Mesenteric fat pad (tissue), 1 donor: ENCODE results near the gene FAM151B. TPM values are rescaled to one million over a fixed set of nuclear protein-coding genes. Genes with fewer than 3 reads are reported as not detected.
"Not testable (repeated sequence)": the region's sequence is repeated elsewhere in the genome, so short reads cannot be mapped to it uniquely, and the experiment has no call there.

Experiments used
- DNase-seq: peaks from one replicate; pipeline ENCODE4 v3.0.0-alpha.2; 2020; ENCODE audit warnings: low spot score
- total RNA-seq: library from RNA; stranded (reverse); fragmentation: NEBNext Ultra II Directional; extraction: Animal tissue kit (Norgen Biotek cat#: 25700); gene quantifications from one replicate; pipeline ENCODE4 v1.2.1, GENCODE V29; 2021
- donor health status: DM: yes; HTN: yes; CAD: no.

The FAM151B gene
- total RNA-seq, 1 donor from 2014 or later, result 4.0 TPM

- no peak for DNase-seq
Observed at GRCh38 chr5:80502800-80503199, 14.9 kb downstream of the FAM151B start.

GRCh38 chr5:80503641-80504040 lies 15.7 kb downstream of the FAM151B start:
- no peak for DNase-seq

DNA sequence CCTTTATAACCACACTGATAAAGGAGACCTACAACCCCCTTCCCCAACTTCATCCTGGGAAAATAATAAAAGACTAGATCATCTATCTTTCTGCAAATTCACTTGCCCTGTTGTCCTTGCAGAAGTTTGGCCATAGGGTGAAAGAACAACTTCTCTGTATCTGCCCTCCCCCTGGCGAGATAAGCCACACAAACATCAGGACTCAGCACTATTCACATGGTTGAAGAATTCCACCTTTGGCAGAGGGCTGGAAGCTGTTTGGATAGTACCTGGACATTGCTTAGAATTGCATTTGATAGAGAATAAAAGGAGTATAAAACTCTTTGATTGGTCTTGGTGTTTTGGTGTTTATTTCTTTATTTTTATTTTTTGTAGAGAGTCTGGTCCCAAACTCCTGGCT lies 16.9 kb downstream of the FAM151B start:
- DNase-seq, result no peak

DNA sequence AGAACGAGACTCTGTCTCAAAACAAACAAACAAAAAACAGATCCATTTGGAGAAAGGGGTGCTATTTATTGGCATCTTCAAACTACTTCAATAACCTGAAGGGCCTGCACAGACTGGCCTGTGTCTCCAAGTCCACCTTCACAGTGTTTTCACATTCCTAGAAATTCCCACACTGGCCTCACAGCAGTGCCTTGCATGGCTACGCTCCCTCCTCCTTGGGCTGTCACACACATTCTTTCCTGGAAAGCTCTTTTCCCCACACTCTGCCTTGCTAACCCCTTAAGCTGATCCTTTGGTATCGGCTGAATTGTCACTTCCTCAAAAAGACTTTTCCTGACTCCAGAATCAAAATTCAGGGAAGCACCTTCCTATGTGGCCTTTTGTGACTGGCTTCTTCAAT lies 19.8 kb downstream of the FAM151B start:
- DNase-seq, result no peak

DNA sequence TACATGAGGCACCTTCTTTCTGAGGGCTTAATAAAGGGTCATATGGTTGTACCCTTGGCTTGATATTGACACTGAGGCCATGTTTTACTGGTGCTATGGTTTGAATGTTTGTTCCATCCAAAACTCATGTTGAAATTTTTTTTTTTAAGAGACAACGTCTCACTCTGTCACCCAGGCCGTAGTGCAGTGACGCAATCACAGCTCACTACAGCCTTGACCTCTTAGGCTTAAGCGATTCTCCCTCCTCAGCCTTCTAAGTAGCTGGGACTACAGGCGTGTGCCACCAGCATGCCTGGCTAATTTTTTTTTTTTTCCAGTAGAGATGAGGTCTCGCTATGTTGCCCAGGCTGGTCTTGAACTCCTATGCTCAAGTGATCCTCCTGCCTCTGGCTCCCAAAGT lies 20.9 kb downstream of the FAM151B start:
- DNase-seq, result no peak

DNA sequence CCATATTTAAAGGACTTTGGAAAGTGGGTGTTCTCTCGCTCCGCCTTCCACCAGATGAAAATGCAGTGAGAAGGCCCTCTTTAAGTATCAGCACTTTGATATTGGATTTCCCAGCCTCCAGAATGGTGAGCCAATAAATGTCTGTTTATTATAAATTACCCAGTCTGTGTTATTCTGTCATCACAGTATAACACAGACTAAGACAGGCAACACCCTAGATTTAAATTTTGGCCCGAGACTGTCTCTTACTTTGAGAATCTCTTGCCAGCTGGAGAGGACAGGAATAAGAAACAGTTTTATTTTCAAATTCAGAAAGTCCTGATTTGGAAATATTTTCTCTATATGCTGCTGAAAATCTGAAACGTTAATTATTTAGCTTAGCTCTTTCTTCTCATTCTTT lies 21.5 kb downstream of the FAM151B start:
- no peak for DNase-seq

DNA sequence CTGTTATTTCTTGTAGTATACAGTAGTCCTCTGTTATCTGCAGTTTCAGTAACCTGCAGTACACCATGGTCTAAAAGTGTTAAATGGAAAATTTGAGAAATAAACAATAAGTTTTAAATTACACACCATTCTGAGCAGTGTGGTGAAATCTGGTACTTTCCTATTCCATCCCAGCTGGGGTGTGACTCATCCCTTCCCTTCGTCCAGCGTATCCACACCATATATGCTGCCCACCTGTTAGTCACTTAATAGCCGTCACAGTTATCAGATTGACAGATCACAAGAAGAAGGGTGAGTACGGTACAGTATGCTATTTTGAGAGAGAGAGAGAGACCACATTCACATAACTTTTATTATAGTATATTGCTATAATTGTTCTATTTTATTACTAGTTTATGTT lies 28.9 kb downstream of the FAM151B start:
- DNase-seq, result no peak

DNA sequence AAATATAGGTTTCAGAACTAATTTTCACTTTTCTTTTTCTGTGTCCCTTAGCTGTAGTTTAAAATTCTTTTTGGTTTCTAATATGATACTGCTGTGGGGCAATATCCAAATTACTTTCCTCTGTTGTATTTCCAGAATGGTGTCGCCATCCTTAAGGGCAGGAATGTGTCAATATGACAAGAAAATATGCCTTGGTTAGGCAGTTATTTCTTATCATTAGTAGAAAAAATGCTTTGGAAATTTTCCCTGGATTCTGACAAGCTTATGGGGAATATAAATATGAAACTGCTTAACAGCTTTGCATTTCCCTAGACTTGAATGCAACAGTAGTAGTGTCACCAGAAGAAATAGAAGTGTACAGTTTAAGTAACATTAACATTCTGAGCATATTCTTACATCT lies 52.8 kb downstream of the FAM151B start:
- no peak for DNase-seq

- DNase-seq, result no peak
Observed at GRCh38 chr5:80541392-80541791, 53.5 kb downstream of the FAM151B start.

- no peak for DNase-seq
Observed at GRCh38 chr5:80554646-80555045, 66.7 kb downstream of the FAM151B start.

GRCh38 chr5:80555099-80555498 lies 67.2 kb downstream of the FAM151B start:
- DNase-seq, result no peak

- no peak for DNase-seq
Observed at GRCh38 chr5:80559244-80559643, 71.3 kb downstream of the FAM151B start.

DNA sequence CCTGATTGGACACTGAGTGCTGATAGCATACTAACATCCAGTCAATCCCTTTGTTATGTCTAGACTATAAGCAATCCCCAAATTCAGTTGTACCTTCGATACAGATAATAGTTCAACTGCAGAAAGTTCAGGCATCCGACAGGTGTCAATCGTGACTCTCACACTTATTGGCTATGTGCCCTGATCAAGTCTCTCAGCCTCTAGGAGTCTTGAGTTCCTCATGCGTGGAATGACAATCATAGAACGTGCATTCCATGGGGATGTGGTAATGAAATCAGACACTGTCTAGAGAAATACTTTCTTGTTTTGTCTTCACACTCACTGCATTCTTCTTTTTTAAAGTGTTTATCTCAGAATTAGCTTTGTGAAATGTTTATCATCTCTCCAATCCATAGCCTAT lies 77.4 kb downstream of the FAM151B start:
- no peak for DNase-seq

- no peak for DNase-seq
Observed at GRCh38 chr5:80566711-80567259, 78.9 kb downstream of the FAM151B start.

DNA sequence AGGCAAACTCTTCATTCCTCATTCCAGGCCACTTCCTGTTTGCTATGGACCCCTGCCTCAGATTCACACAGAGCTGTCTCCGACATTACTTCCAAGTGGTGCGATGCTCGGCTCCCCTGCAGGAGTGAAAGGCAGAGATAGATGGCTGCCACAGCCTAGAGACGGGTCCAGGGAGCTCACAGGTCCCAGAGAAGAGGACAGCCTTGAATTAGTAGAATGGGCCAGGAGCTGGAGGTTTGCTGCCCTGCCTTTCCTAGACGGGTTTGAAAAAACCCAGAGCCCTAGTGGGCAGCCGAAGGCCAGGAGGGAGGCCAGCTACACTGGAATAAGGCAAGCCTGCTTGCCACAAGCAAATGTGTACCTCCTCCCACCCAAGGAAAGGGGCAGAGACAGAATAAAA lies 80.4 kb downstream of the FAM151B start:
- no peak for DNase-seq

DNA sequence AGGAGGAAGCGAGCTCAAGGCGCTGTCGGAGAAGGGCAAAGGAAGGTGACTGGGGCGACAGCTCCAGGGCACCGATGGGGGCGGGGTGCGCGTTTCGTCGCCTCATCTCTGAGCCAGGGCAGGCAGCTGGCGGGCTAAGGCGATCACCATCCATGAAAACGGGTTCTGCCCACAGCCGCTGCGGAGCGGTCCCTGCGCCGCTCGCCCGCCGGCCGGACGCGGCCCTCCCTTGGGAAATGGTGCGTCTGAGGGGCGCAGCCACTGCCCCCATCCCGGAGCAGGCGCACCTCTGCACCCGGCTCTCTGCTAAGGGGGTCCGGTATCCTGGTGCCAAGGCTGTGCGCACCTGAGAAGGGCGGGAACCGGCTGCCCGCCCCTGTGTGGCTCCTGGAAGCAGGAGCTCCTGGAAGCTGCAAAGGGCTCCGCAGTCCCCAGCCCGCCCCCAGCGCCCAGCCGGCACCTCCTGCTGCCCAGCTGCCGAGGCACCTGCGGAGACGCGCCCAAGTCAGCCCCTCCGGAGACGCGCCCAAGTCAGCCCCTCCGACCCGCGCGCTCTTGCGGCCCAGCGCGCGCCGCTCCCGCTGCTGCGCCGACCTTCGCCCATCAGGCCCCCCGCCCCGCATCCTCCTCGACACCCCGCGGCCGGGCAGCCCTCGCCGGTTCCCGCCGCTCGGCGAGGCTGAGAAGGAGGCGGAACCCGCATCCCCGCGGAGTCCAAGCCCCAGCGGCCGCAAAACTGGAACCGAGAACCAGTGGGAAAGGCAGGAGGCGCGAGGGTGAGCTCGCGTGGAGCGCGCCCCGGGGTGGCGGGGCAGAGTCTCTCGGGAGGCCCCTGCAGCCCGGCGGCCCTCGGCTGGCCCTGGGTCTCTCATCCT lies 81.4 kb downstream of the FAM151B start:
- no peak for DNase-seq

DNA sequence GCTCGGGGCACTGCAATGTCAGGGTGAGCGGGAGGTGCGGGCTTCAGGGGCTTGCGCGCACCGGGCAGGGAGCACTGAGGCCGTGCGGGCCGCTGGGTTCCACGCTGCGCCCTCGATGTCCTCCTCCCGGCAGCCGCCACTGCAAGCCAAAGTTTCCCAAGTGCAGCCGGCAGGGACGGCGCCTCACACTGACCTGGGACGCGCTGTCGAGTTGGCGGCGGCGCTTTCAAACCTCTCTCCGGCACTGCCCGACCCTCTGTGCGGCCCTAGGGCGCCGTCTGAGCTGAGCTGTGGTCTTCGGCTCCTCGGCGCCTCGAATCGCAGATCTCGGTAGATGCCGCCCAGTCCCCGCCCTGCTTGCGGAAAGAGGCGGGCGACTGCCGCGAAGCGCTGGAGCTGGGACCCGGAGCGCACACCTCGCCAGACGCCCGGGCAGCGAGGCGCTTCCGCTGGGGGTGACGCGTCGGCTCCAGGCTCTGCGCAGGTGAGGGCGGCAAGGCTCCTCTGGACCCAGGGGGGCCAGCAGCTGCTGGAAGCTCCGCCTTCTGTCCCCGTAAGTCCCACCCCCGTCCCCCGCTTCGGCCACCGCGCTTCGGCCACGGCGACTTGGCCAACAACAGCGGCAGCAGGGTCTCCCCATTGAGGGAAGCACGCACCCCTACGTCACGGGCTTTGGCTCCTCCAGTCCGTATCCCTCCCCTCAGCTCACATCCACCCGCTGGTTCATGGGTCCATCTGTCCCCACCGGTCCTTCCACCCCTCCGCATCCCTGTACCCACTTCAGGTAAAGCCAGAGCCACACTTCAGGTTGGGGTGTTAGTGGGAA lies 82.3 kb downstream of the FAM151B start, which contains the start of gene ANKRD34B:
Gene ANKRD34B, minus strand, starts transcription at position 320 of the 826 bp plus-strand sequence. CDS start 10,261 bp downstream, outside the sequence.
- no peak for DNase-seq

GRCh38 chr5:80573062-80573461 lies 85.2 kb downstream of the FAM151B start:
- no peak for DNase-seq

DNA sequence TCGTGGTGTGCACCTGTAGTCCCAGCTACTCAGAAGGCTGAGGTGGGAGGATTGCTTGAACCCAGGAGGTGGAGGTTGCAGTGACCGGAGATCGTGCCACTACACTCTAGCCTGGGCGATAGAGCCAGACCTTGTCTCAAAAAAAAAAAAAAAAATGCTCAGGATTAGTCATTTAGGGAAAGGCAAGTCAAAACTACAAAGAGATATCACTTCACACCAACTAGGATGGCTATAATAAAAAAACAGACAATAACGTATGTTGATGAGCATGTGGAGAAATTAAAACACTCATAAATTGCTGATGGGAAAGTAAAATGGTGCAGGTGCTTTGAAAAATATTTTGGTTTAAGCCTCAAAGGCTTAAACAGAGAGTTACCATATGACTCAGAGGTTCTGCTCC lies 88.5 kb downstream of the FAM151B start:
- DNase-seq, result no peak

DNA sequence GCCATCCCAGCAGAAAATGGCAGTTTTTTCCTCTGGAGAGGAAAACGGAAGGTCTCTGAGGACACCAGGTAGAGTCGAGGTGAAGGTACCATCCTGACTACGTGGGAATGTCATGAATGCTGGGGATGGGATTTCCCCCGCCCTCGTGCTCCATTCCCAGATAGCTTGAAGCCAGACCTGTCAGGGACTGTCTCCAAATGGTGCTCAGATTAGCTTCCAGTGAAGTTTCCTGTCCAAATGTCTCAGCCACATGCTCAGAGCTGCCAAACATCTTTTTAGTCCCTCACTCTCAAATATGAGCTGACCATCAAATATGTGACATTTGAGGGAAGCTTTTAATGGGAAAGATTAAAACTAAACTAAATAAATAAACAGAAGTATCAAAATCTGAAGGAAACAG lies 89.8 kb downstream of the FAM151B start:
- no peak for DNase-seq

DNA sequence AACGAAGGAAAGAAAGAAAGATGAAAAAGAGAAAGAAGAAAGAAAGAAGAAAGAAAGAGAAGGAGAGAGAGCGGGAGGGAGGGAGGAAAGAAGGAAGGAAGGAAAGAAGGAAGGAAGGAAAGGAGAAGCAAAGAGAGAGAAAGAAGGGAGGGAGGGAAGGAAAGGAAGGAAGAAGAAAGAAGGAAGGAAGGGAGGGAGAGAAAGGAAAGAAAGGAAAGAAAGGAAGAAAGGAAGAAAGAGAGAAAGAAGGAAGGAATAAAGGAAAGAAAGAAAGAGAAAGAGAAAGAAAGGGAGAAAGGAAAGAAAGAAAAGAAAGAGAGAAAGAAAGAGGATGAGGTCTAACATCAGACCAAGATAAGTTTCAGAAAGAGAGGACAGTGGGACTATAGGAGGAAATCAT lies 91.2 kb downstream of the FAM151B start:
- DNase-seq, result no peak

DNA sequence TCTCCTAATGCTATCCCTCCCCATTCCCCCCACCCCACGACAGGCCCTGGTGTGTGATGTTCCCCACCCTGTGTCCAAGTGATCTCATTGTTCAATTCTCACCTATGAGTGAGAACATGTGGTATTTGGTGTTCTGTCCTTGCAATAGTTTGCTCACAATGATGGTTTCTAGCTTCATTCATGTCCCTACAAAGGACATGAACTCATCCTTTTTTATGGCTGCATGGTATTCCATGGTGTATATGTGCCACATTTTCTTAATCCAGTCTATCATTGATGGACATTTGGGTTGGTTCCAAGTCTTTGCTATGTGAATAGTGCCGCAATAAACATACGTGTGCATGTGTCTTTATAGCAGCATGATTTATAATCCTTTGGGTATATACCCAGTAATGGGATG lies 92.4 kb downstream of the FAM151B start:
- not testable (repeated sequence) for DNase-seq
